ENCODE results near the gene RAPGEF1.

- TF ChIP-seq RCOR1 (IDR thresholded peaks at IDR 0.05; ENCODE audit: borderline replicate concordance in 1 of 2, low read depth in 2 of 2, low read length in 2 of 2) = no peak
- no peak for TF ChIP-seq ZHX1 (conservative IDR thresholded peaks at IDR 0.05; ENCODE audit: low read length)
- no peak for TF ChIP-seq ZC3H11A (IDR thresholded peaks at IDR 0.05; ENCODE audit: low read depth, low read length)
- TF ChIP-seq CTCF (IDR thresholded peaks at IDR 0.05 in 2 of 3, conservative IDR thresholded peaks at IDR 0.05 in 1 of 3; ENCODE audit: insufficient read depth in 2 of 3, low read depth in 1 of 3, low read length in 3 of 3) = no peak
- no peak for TF ChIP-seq REST (IDR thresholded peaks at IDR 0.05; ENCODE audit: borderline replicate concordance)
- no peak for TF ChIP-seq REST (CRISPR knock-in tag; IDR thresholded peaks at IDR 0.05; ENCODE audit: low read depth)
- TF ChIP-seq ADNP (tag; IDR thresholded peaks at IDR 0.05) = no peak
- no peak for TF ChIP-seq ZNF274 (IDR thresholded peaks at IDR 0.05; ENCODE audit: borderline replicate concordance, low read depth, low read length)
- no peak for TF ChIP-seq MTA3 (IDR thresholded peaks at IDR 0.05; ENCODE audit: borderline replicate concordance)
- no peak for TF ChIP-seq XRCC3 (IDR thresholded peaks at IDR 0.05)
- TF ChIP-seq HOMEZ (CRISPR knock-in tag; IDR thresholded peaks at IDR 0.05) = no peak
- TF ChIP-seq USF2 (CRISPR knock-in tag; IDR thresholded peaks at IDR 0.05) = no peak
- no peak for TF ChIP-seq LARP7 (IDR thresholded peaks at IDR 0.05)
- TF ChIP-seq C11orf30 (IDR thresholded peaks at IDR 0.05; ENCODE audit: low read depth) = no peak
Observed at GRCh38 chr9:131579789-131580211, 160.1 kb downstream of the RAPGEF1 start.
